Fibroblast of the conjunctiva (primary cell): ENCODE data around the gene BDKRB2.

ENCODE experiments used
- DNase-seq: peaks from one replicate; pipeline ENCODE4 v3.0.0-alpha.2; 2010; ENCODE audit warnings: low read depth

The BDKRB2 gene

DNA sequence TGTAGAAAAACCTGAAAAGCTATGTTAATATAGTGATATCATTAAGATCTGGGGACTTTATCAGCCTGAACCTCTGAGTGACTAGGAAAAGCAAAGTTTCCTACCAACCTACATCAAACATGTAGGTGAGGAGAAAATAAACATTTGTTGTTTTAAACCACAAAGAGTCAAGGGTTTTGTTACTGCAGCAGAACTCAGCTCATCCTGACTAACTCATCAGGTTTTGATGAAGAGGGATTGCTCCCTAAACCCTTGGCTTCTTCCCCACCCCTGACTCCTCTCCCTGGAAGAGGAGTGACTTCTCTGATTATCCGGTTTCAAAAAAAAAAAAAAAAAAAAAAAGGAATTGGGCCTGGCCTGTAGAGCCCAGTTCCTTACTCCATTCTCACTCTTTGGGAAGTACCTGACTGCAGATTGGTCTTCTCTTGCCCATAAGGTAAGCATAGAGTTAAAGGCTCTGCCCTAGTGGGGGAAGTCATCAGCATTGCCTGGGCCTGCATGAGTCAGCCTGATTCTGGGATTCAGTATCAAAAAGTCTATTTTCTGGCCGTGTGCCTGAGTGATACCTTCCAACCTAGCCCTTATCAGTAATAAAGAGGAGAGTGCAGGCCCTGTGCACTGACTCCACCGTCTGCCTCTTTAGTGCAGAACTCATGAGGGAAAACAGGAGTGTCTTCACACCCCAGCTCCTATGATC lies 68.3 kb downstream of the BDKRB2 start:
- no peak for DNase-seq

- DNase-seq, result no peak
Measured at GRCh38 chr14:96273629-96274028, 69.0 kb downstream of the BDKRB2 start.

GRCh38 chr14:96274122-96274521 lies 69.5 kb downstream of the BDKRB2 start:
- DNase-seq, result no peak

DNA sequence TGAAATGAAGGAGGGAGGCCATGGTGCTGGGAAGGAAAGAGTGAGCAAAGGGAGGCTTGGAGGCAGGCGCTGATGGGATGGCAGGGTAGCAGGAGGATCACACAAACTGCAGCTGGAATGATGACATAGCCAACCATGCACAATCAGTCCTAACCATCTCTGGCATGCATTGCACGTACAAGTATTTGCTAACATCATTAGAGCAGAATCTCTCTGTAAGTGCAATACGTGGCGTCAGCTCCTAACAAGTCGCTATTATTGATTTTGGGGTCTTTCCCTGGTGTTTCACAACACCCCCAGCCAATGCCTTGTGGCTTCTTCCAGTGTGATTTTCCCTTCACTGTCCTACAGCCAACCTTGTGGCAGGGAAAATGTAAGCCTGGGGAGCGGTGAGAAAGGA lies 69.9 kb downstream of the BDKRB2 start:
- DNase-seq, result peak; percentile 76

DNA sequence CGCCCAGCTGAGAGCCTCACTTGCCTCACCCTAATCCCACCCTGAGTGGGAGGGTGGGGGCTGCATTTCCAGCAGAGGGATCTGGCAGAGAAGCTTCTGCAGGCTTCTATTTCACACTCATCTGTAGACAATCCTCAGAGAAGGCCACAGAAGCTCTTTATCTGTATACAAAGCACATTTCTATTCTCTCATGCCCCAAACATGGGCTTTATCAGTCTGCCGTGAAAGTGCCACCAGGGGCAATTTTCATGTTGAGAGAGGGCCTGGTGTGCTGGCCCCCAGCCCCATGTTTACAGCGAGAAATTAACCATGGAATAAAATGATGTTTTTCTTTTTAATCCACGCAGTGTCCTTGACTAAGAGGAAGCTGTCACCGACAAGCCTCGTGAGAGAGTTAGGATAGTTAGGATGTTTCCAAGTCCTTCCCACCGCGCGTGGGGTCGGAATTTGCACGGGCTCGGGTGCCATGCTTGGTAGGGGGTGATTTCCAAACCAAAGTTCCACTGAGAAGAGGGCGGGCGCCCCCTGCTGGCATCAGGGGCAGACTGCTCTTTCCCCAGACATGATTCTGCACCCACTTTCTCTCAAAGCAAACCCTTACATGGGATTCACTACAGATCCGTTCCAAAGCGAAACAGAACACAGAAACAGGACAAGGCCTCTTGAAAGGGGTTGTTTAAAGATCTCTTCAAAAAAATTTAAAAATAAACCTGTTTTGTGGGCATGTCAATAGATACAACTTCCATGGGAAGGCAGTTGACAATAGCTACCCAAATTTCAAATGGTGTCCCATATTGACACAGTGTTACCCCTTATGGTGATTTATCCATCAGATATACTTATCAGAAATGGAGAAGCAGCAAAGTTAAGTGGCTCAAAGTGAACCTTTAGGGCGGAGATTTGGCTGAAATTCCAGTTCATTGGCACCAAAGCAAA lies 70.8 kb downstream of the BDKRB2 start:
- DNase-seq, result peak; percentile 56

DNA sequence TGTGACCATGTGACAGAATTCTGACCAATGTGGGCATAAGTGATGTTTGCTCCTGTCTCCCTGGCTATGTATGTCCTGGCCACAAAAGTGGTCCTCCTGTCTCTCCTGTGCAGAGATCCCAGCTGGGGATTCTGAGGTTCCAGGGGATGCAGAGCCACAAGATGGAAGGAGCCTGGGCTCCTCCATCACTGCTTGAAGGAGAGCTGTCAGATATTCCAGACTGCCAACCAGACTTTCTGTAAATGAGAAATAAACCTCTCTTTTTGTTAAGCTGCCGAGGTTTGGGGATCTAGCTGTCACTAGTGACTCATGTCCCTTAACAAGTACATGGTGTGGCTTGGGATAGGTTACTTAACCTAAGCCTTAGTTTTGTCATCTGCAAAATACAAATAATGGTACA lies 73.3 kb downstream of the BDKRB2 start:
- no peak for DNase-seq

- DNase-seq, result no peak
Measured at GRCh38 chr14:96279564-96279963, 74.9 kb downstream of the BDKRB2 start.

DNA sequence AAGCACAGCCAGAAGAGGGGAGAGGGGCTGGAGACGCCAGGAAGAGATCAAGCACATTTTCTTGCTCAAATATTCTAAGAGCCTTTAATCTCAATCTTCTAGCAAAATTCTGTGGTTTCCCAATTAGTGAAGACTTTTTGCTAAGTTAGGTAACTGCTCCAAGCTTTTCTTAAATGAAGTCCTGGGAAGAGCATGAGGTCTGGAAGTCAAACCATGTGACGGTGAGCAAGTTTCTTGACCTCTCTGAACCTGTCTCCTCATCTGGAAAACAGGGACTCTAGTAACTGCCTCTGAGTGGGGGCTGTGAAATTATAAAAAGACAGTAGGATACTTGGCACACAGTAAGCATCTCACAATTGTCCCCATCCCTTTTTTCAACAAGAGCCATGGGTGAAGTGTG lies 75.5 kb downstream of the BDKRB2 start:
- DNase-seq, result no peak

- no peak for DNase-seq
Measured at GRCh38 chr14:96281486-96281885, 76.8 kb downstream of the BDKRB2 start.

DNA sequence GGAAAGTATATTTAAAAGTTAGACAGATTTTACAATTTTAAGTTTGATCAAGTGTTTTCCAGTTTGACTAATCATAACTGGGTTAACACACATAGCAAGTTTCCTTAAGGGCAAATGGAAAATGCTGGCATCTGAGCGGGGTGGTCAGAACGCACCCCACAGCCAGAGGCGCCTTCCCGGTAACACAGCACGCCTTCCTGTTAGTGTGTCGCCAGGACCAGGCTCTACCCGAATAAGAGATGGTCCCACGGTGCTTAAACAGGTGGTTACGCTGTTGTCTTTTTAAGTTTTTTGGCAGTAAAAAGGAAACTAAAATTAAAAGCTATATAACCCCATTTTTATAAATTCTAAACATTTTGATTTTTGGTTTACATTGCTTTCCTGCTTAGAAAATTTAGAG lies 79.4 kb downstream of the BDKRB2 start:
- DNase-seq, result no peak

DNA sequence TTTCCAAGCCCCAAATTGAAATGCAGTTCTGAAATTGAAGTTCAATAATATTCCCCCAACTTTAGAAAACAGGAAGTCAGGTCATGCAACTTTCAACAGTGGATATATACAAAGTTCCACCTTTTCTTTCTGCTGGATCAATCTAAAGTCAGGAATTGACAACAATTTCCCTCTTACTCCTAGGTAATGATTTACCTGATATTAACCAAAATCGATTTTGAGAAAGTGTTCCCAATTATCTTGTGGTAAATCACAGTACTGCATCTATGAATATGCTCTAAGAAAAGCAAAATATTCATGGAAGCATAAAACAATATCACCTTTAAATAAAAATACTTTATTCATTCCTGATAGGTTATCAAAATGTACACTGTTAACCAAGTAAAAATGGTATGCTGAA lies 79.8 kb downstream of the BDKRB2 start:
- DNase-seq, result no peak

- DNase-seq, result no peak
Measured at GRCh38 chr14:96285667-96286066, 81.0 kb downstream of the BDKRB2 start.

GRCh38 chr14:96286251-96286650 lies 81.6 kb downstream of the BDKRB2 start:
- no peak for DNase-seq

DNA sequence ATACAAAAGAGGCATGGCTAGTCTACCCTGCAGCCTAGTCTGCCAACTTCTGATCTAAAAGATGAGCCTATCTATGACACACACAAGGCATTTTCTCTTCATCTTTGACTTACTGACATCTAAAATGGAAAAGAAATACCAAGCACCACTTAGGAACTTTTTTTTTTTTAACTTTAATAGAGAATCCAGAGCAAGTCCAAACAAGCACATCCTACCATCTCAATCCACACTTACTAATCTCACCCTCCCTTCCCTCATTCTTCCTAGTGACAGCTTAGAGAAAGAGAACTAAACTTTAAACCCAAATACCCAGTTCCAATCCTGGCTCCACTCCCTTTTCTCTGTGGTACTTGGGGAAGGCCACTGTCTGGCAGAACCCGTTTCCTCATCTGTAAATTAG lies 83.2 kb downstream of the BDKRB2 start:
- no peak for DNase-seq
